GM21786 (cell line): ENCODE data around the gene POLR1G.
"Not testable (repeated sequence)": the region's sequence is repeated elsewhere in the genome, so short reads cannot be mapped to it uniquely, and the experiment has no call there.

ENCODE experiments used
- ATAC-seq: cut with Tn5 transposase; IDR thresholded peaks from one replicate; pipeline ENCODE4 v1.9.1; 2021; ENCODE audit not compliant: unreplicated experiment

The POLR1G gene

GRCh38 chr19:45420356-45420755 lies 13.9 kb downstream of the POLR1G start:
- ATAC-seq, result no peak

GRCh38 chr19:45420871-45421270 lies 14.4 kb downstream of the POLR1G start:
- no peak for ATAC-seq

- no peak for ATAC-seq
Measured at GRCh38 chr19:45421947-45422498, 15.6 kb downstream of the POLR1G start.

GRCh38 chr19:45423033-45423588 lies 16.7 kb downstream of the POLR1G start:
- no peak for ATAC-seq

- ATAC-seq, result peak; percentile 65
Measured at GRCh38 chr19:45423589-45424190, 17.2 kb downstream of the POLR1G start, which contains the start of gene ERCC1. ERCC1 (minus strand) TSS chr19:45423917; CDS start chr19:45423374, 543 bp downstream.

- no peak for ATAC-seq
Measured at GRCh38 chr19:45424191-45425058, 18.0 kb downstream of the POLR1G start.

GRCh38 chr19:45428384-45429231 lies 22.2 kb downstream of the POLR1G start:
- no peak for ATAC-seq

GRCh38 chr19:45429896-45430295 lies 23.5 kb downstream of the POLR1G start:
- not testable (repeated sequence) for ATAC-seq

GRCh38 chr19:45431008-45431407 lies 24.6 kb downstream of the POLR1G start:
- not testable (repeated sequence) for ATAC-seq

GRCh38 chr19:45432543-45432942 lies 26.1 kb downstream of the POLR1G start:
- not testable (repeated sequence) for ATAC-seq

GRCh38 chr19:45437328-45437727 lies 30.9 kb downstream of the POLR1G start:
- no peak for ATAC-seq

- no peak for ATAC-seq
Measured at GRCh38 chr19:45439190-45439568, 32.7 kb downstream of the POLR1G start.

- peak; percentile 45 for ATAC-seq
Measured at GRCh38 chr19:45439569-45440258, 33.3 kb downstream of the POLR1G start.

- ATAC-seq, result no peak
Measured at GRCh38 chr19:45440259-45440638, 33.8 kb downstream of the POLR1G start.

GRCh38 chr19:45440873-45441654 lies 34.6 kb downstream of the POLR1G start:
- no peak for ATAC-seq

GRCh38 chr19:45442408-45442777 lies 35.9 kb downstream of the POLR1G start:
- ATAC-seq, result no peak

GRCh38 chr19:45442778-45443461 lies 36.5 kb downstream of the POLR1G start:
- no peak for ATAC-seq

- no peak for ATAC-seq
Measured at GRCh38 chr19:45443462-45444317, 37.2 kb downstream of the POLR1G start.
